SKM-1 treated with dmso at 0.1 percent for 144 hours (cell line): Measurements from ENCODE around the gene ATP5F1E.

Experiments
- DNase-seq: peaks from one replicate; lab custom pipeline; 2025; ENCODE audit not compliant: unreplicated experiment; lab: John Stamatoyannopoulos, UW

Gene ATP5F1E

GRCh38 chr20:59032023-59032712 lies at the start of gene ATP5F1E:
TSS of gene ATP5F1E (minus strand) at chr20:59032335. CDS start at chr20:59032251, 84 bp downstream.
- peak; percentile 94 for DNase-seq

- no peak for DNase-seq
Observed at GRCh38 chr20:59081036-59081435, 48.9 kb upstream of the ATP5F1E start.

DNA sequence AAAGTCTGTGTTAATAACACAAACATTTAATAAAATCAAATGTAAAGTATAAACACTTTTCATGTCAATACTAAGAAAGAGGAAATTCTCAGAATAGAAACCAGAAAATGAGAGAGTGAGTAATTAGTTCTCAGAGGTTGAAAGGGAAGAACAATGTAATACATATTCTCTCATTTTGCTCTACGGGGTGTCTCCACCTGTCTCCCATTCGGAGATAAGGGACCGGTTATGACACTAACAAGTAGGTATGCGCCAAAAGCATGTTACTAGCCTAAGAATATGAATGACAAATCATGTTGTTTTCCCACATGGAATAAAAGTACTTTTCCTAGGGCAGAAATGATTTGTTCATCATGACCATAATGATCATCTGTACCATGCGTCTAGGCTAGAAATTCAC lies 46.1 kb upstream of the ATP5F1E start:
- DNase-seq = no peak

DNA sequence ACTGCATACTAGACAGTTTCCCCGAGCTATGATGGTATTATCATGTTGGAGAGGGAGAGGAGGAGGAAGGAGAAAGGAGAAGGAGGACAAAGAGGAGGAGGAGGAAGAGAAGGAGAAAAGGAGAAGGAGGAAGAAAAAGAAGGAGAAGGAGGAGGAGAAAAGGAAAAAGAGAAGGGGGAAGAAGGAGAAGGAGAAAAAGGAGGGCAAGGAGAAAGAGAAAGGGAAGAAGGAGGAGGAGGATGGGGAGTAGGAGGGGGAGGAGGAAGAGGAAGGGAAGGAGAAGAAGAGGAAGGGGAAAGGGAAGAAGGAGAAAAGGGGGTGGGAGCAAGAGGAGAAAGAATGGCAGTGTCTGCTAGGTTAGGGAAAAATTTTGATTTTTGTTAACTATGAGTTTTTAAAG lies 45.6 kb upstream of the ATP5F1E start:
- DNase-seq = no peak

GRCh38 chr20:59075934-59076508 lies 43.9 kb upstream of the ATP5F1E start:
- no peak for DNase-seq

DNA sequence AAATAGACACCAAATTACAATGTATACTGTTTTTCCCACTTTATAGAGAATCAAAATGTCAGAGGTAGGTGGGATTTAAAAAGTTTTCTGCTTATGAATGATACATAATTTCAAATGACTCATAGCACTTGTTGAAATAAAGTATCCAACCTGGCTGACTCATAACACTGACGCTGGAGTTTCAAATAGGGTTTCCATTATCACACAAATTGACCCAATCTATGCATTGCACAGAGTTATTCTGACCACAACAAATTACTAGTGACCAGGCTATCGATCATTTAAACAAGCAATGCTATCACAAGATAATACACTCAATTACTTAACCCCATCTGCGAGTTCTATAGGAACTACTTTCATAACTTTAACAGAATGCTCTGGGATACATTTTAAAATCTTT lies 42.3 kb upstream of the ATP5F1E start:
- no peak for DNase-seq

DNA sequence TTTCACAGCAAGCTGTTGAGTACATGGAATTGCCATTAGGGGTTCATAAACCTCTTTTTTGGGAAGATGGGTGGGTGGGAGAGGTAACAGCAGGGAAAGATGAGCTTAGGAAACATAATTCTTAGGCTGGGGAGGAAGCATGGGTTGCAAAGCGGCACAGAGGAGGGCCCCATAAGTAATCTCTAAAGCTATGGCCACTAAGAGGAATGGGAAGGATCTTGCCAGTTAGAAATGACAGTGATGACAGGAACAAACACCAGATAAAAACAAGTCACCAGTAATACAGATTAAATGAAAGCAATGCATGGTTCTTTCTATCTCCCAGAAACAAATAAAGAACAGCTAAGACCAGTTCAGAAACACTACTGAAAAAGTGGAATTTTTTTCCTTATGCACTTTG lies 41.4 kb upstream of the ATP5F1E start:
- DNase-seq = no peak

DNA sequence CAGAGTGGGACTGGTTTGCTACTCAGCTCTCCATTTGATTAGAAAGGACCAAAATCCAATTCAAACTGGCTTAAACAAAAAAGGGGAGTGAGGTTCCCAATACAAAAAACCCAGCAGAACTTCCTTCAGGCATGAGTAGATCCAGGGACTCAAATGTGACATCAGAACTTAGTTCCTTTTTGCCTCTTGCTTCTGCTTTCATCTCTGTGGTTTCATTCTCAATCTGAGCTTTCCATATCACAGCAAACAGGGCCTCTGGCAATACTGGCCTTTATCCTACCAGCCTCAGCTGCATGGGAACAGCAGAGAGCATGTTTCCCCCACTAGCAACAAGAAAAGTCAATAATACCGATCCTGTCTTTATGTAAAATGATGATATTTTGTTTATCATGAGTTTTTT lies 39.1 kb upstream of the ATP5F1E start:
- DNase-seq = no peak

DNA sequence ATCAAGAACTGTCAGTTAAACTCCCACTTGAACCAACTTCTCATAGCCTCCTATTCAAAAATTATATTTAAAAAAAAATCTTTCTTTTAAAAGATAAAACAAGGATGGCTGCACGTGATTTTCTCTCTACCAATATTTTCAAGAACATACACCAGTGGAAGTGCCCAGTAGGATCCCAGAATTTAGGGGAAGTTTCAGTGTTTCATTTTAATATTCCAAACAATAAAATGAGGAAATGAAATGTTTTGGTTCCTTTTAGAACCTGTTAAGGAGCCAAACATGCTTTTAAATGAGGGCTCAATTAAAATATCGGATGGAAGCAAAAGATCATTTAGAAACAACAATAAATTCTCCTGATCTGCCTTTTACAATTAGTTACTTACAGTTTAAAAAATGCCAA lies 36.9 kb upstream of the ATP5F1E start:
- no peak for DNase-seq

GRCh38 chr20:59068534-59068933 lies 36.4 kb upstream of the ATP5F1E start:
- DNase-seq = no peak

DNA sequence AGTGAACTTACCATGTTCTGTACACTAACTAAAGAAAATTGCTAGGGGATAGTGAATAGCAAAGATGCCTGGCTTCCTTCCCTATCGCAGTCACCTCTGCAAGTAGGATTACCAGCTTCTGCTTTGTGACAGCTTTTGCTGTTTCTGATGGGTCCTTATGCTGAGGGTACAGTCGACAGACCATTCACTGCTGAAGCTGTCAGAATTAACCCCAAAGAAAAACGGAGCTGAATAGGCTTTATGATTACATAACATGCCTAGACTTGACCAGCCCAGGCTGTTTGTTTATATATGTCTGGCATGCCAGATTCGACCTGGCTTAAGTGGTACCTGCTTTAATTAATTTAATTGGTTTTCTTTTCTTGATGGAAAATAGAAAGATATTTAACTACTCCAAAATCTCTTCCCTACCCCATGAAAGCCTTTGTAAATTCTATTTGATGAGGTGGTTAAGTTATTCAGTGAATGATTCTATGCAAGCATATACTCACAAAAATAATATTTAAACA lies 32.1 kb upstream of the ATP5F1E start:
- no peak for DNase-seq

DNA sequence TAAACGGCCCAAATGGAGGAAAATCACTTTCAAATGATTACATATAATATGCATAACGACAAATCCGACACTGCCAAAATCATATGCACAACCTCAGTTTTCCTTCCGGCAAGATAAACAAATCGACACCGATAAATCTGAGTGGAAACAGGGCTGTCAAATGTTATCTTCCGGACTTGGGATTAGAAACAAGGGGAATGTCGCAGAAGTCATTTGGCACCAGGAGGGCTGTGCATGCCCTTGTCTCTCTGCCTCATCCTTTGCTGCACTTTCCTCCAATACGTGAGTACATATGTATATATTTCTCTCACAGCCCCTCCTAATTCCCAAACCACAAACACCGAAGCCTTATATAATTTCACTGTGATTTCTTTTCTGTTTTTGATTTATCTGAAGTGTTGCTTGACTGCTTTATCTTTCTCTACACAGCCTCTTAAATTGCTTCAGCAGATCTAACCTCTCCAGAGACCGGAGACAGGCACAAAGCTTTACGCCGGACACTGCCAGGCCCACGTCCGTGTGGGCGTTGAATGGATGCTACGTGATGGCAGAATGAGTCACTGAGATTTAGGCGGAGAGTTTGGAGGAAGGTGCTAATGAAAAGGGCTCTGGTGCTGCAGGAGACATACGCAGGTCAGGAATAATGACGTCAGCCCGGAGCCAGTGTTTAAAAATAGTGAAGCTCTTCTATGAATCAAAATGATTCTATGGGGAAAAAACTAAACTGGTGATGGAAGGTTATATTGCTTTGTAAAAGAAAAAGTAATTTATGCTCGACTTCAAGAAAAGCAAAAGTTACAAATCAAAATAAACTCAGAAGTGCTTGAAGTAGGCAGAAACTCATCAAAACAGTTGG lies 31.5 kb upstream of the ATP5F1E start:
- no peak for DNase-seq

DNA sequence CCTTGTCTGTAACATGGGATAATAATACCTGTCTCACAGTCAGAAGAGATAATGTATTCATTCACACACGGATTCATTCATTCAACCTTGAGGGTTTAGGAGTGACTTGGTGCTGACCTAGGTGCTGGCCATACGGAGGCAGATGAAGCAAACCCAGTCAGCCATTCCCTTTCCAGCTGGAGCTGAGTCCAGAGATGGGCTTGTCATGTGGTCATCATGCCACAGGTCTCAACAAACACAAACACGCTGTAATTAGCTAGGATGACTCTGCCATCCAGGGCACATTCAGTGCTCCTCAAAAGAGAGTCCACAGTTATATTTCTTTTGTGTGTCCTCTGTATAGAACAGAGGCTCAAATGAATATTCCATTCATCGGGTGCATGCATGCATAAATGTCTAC lies 29.9 kb upstream of the ATP5F1E start:
- no peak for DNase-seq

DNA sequence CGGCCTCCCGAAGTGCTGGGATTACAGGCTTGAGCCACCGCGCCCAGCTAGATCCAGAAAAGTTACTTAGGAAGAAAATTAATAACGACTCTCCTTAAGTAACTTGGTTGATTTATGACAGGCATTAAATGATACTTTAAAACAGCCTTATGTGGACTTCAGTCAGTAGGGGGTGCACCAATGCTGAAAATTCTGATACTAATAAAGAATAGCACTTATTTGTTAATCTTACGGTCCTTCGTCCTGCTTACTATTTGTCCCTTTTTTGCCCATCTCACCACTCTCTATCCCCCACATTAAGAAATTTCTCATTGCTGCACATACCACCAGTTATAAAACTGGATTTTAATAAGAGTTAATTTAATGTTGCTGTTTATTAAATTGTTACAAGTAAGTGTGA lies 23.2 kb upstream of the ATP5F1E start:
- DNase-seq = no peak

GRCh38 chr20:59051666-59052185 lies 19.6 kb upstream of the ATP5F1E start:
- no peak for DNase-seq

DNA sequence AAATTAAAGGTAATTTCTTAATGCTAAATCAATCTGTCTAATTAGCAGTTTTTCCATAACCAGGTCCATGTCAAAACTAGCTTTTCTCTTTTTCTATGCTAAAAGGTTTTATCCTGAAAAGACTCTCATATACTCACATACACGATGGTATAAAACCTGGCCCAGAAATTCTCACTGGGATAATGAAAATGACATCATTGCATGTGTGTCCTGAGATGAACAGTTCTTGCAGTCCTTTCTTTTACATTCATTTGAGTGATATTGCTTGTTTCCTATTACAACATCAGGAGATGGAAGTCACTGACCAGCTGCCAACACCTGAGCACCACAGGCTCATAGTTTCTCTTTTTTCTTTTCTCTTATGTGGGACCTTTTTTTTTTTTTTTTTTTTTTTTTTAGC lies 18.3 kb upstream of the ATP5F1E start:
- no peak for DNase-seq

DNA sequence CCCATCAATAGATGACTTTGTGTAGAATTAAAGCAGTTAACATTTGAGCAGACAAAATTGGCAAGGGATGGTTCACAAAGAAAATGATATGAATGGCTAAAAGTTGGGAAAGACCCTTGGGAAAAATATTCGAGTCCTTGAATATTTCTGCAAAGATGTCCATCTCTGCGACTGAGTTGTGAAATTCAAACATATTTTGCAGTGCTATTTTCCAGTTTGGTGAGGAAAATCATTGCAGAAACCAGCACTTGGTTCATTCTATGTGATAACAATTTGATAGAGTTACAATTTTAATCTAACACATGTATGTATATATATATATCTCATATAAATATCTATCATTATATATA lies 16.5 kb upstream of the ATP5F1E start:
- DNase-seq = no peak

GRCh38 chr20:59047938-59048680 lies 16.0 kb upstream of the ATP5F1E start:
- DNase-seq = no peak

DNA sequence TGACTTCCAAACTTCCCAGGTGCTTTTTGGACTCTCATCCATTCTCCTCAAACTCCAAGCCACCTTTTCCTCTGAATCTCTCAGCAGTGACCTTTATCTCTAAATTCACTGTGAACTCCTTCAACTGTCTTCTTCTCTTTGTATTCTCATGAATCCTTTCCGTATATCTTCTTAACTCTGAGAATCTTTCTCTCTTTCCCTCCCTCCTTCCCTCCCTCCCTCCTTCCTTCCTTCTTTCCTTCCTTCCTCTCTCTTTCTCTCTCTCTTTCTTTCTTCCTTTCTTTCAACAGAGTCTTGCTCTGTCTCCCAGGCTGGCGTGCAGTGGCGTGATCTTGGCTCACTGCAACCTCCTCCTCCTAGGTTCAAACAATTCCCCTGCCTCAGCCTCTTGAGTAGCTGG lies 14.7 kb upstream of the ATP5F1E start:
- DNase-seq = no peak

DNA sequence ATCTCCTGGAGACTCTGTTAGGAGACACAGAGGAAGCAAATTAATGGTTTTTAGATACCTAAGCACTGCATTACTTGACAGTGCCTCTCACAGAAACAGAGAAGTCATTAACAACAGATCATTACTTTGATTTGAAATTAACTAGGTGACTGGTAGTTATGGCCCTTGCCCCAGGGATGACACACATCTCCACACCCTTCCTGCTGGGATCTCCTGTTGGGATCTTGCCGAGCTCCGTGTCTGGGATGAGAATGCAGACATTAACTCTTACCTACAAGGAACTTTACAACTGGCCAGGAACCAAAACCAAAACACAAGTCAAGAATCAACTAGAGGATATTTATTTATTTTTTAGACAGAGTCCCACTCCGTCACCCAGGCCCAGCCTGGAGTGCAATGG lies 12.7 kb upstream of the ATP5F1E start:
- DNase-seq = no peak

DNA sequence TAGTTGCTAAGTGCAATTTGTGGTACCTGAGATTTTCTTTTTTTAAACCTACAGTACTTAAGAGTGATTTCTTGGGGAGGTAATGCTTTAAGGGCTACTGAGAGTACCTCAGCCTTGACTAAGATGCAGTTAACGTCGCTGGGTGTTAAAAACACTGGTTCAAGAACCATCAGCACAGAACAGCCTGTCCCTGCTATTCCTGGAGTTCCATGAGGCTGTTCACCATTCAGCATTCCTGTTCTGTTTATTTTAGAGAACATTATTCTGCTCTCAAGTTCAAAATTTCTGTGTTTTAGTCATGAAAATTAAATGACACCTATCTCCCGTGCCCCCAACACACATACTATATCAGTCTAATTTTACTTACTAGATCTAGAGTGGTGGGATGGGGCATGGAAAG lies 12.2 kb upstream of the ATP5F1E start:
- DNase-seq = no peak
